Sigmoid colon (tissue), 3 donors: ENCODE data around the gene HTRA3.

Experiments
- CTCF ChIP-seq, 4 experiments: fragments of 450-650 bp in 3 of 4; fragments of 200-600 bp in 1 of 4; IDR thresholded peaks; one replicate each; pipeline ENCODE4 v1.5.1; 2016 to 2019; ENCODE audit warnings: antibody characterized with exemption in 4 of 4, mild to moderate bottlenecking in 3 of 4, moderate library complexity in 2 of 4
- POLR2A ChIP-seq, 2 donors: fragments of 450-650 bp; IDR thresholded peaks; one replicate each; pipeline ENCODE4 v1.6.1; 2016; ENCODE audit warnings: antibody characterized with exemption in 2 of 2, mild to moderate bottlenecking in 2 of 2, moderate library complexity in 2 of 2

- no peak for TF ChIP-seq CTCF (IDR thresholded peaks at IDR 0.05)
- TF ChIP-seq POLR2A (IDR thresholded peaks at IDR 0.05), result no peak
Observed at GRCh38 chr4:8325291-8325973, 55.9 kb downstream of the HTRA3 start.
